ENCODE measurements around the gene KIAA1614.
"Not testable (repeated sequence)": the region's sequence is repeated elsewhere in the genome, so short reads cannot be mapped to it uniquely, and the experiment has no call there.

KIAA1614 gene

DNA sequence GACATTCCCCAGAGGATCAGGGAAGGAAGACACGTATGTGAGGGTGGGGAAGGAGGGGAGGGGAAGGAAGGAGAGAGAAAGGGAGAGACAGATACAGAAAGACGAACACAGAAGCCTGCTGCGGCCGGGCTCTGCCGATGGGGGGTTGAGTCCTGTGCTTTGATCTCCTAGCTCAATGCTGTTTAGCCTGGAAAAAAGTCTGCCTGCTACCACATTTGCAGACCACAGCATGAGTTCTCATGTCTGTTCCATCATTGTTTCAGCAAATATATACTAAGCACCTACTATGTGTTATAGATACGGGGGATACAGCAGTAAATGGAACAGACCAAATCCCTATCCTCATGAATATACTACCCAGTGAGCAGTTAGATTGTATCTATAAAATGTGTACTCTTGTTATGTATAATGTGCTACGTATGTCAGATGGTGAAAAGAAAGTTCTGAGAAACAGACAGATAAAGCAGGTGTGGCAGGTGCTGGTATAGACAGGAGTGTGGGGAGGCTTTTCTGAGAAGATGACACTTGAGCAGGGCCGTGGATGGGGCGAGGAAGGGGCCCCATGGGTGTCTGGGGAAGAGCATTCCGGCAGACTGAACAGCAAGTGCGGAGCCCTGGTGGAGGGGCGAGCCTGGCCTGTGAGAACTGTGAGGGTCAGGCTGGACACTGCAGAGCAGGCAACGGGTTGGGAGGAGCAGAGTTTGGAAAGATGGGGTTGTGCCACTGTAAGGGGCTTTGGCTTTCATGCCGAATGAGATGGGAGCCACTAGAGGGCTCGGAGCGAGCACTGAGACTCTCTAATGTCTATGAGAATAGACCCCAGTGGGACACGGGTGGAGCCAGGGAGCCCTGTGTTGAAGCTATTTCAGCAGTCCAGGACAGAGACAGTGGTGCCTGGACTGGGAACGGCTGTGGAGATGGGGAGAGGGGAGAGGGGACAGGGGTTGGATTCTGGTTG is 34.1 kb downstream of the KIAA1614 start:
- no peak for DNase-seq

GRCh38 chr1:180947499-180947885 is 34.8 kb downstream of the KIAA1614 start:
- DNase-seq, result no peak

- DNase-seq, result no peak
Measured at GRCh38 chr1:180947901-180948640, 35.4 kb downstream of the KIAA1614 start.

DNA sequence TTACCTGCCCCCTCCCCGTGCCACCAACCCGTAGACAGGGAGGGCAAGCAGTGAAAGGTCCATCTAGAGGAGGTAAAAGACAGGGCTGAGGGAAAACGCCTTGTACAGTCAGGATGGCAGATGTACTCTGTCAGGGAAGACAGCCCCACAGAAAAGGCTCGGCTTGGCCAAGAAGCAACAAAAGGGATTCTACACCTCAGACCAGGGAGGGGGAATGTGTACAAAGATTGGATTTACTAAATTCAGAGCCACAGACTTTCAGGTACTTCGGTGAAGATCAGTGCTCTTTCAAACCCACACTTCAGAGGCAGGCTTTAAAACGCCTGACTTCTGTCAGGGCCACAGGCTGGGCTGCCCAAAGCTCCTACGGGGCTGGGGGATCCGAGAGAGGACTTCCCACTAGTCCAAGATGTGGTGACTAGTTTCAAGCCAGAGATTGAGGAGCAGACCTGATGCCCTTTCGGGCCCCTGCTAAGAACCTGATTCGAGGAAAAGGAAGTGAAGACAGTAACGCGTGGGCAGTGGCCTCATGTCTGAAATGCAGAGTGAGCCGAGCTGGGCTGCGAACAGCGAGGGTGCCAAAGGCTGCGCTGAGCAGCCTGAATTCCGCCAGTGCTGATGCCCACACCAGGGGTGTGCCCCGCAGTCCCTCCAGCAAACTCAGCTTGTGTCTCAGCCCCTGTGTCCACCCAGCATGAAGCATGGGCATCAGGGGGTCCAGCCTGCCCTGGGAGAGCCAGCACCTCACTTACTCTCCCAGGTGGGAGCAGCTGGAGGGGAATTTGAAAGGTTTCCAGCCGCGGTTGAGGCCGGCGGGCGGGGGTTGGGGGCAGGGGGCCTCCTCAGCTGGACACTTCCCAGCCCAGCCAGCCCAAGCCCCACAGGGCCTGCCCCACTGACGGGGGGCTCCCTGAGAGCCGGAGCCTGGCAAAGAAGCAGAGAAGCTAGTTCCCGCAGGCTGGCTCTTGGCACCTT is 36.2 kb downstream of the KIAA1614 start:
- no peak for DNase-seq

- no peak for DNase-seq
Measured at GRCh38 chr1:180949616-180950000, 36.9 kb downstream of the KIAA1614 start.

GRCh38 chr1:180950321-180950720 is 37.6 kb downstream of the KIAA1614 start:
- no peak for DNase-seq

DNA sequence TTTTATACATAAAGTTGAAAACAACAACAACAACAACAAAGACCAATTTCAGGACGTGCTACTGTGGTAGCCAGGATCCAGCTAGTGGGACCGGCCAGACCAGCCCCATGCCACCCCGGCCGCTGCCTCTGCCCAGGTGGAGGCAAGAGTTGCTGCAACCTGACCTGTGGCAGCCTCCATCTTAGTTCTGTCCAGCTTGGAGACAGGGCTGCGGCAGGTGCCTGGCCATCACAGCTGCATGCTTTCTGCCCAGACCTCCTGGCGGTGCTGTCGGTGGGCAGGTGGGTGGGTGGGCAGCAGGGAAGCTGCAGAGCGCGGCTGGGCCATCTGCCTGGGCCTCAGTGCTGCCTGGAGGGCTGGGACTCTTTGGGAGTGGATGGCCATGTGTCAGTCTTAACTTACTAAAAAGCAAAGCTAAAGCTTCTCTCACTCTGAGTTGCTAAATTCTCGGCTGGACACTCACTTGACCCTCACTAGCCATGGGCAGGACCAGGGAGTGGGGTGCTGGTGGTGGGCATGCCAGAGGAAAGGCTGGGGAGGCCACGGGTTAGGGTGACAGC is 38.6 kb downstream of the KIAA1614 start:
- DNase-seq, result no peak

DNA sequence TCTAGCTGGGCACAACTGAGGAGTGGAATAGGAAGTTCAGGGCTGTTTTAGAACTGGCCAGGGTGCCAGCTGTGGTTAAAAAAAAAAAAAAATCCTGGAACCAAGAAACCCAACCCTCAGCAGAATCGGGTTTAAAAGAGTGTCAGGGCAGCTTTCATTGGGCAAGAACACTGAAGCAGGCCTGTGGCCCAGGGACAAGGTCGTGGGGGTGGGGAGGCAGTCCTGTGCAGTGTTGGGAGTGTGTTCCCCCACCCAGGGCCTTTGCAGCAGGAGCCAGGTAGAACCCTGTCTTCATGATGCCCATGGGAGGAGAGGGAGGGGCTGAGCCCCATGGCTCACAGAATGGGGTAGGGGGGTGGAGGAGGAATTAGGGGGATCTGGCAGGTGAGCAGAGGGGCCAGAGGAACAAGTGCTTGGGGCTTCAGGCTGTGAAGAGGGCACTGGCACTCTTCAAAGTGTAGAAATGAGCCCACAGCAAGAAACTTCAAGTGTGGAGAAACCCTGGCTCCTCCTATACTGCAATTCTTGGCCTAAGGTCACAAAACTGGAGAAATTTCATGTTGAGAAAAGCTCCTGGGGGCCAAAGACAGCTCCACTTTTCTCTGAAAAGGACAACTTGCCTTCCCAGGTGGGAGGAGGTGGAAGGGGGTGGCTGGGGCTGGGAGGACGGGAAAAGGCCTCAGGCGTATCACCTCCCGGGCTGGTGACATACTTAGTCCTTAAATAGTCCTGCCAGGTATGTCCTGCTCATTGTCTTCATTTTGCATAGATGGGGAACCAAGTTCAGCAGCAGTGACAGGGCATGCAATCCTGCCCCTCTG is 39.3 kb downstream of the KIAA1614 start:
- no peak for DNase-seq

DNA sequence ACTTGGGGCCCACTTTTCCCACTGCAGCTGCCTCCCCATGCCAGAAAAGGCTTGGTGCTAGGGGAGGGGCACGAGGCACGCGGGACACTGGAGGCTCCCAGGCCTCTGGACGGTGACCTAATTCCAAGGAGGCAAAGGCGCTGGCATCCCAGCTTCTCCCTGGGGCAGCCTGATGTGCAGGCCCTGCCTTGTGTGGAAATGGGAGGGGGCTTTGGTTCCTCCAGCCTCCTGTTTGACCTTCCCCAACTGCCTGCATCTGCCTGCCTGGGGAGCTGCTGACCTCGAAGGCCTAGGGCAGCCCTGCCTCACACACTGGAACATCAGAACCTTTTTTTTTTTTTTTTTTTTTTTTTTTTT is 39.9 kb downstream of the KIAA1614 start:
- no peak for DNase-seq

GRCh38 chr1:180953291-180954004 is 40.8 kb downstream of the KIAA1614 start:
- peak; percentile 32 for DNase-seq

DNA sequence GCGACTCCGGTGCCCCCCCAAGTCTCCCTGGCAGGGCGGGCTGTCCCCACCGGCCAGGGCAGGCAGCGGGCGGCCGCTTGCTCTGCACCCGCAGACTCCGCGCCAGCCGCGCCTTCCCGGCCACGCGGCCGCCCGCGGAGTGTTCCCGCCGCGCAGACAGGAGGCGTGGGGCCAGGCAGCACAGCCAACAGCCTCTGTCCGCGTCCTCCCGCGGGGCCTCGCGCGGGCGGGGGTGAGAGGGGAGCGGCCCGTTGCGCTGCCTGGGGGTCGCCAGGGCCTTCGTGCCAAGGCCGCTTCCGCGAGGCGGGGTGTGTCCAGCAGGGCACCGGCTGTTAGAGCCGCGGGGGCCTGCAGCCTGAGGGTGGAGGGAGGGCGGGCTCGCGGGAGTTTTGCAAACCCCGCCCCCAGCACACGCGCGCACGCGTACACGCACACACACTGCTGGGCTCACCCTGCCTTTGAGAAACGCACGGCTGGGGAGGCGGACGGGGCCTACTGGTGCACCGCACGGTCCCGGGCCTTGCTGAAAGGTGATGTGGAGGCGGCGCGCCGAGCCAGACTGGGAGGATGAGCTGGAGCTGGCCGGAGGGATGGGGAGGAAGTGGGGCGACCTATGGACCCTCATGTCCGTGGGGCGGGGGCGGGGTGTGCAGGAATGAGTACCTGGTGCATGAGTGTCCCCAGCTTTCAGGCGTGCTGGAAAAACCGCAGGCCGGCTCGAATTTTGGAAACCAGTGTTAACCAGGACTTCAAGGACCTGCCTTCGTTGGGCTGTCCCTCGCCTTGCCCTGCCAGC is 41.5 kb downstream of the KIAA1614 start:
- peak; percentile 75 for DNase-seq

DNA sequence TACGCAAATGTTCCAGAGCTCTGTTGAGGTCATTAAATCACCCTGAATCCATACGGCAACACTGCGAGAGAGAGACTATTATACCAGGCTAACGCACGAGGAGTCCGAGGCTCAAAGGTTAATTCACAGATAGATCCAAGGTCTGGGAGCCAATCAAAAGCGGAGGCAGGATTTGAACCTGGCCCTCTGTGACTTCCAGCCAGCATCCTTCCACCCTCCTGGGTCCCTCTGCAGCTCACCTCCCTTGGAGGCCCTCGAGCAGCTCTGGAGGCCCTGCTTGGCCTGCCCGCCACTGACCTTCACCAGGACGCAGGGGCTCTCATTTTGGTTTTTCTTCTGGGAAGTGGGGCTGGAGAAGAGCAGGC is 42.1 kb downstream of the KIAA1614 start:
- no peak for DNase-seq

- DNase-seq, result no peak
Measured at GRCh38 chr1:180956028-180956640, 43.4 kb downstream of the KIAA1614 start.

DNA sequence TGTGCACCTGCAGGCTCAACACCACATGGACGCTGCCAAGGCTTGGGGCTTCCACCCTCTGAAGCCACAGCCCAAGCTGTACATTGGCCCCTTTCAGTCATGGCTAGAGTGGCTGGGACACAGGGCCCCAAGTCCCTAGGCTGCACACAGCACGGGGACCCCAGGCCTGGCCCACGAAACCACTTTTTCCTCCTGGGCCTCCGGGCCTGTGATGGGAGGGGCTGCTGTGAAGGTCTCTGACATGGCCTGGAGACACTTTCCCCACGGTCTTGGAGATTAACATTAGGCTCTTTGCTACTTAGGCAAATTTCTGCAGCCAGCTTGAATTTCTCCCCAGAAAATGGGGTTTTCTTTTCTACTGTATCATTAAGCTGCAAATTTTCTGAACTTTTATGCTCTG is 46.9 kb downstream of the KIAA1614 start:
- DNase-seq, result not testable (repeated sequence)

DNA sequence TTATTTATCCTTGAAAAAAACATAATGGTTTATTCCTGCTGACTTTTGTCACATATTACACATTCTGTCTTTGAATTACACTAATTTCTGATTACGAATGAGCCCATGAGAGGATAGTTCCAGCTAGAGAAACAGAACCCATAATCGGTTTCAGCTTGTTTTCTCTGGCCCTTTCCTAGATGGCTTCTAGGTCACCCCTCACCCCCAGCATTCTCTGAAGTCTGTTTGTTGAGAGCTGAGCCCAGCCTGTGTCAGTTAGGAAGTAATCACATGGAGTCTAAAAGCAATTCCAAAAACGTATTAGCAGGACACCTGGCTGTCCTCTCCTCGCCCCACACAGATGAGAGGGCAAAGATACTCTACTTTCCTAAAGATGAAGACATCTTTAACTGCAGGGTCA is 48.9 kb downstream of the KIAA1614 start:
- DNase-seq, result no peak

DNA sequence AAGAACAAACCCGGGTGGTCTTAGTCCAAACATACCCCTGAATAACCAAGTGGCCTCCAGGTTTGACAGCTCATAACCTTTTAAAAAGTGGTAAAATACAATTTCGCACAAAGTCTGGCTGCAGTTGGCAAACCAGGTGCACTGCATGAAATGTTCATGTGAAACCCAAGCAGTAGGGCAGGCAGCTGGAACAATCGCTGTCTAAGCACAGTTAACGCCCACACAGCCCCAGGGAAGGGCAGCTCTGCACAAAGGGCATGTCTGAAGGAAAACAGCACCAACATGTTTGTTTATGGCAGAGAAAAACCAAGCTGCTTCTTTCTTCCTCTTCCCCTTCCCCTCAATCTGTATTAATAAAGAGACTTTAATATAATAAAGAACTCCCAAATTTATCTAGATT is 49.5 kb downstream of the KIAA1614 start:
- DNase-seq, result no peak

DNA sequence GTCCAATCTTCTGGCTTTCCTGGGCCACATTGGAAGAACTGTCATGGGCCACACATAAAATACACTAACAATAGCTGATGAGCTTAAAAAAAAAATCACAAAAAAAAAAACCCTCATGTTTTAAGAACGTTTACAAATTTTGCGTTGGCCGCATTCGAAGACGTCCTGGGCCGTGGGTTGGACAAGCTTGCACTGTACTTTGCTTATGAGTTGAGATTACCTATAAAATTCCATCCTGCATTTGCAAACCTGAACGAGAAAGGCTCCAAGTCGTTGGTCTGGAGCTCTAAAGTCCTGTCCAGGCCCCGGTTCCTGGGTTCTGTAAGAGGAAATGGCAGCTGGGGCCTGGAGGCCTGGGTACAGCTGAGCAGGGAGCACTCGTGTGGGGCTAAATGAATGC is 51.4 kb downstream of the KIAA1614 start:
- DNase-seq, result no peak

GRCh38 chr1:180964595-180964994 is 51.9 kb downstream of the KIAA1614 start:
- DNase-seq, result no peak

DNA sequence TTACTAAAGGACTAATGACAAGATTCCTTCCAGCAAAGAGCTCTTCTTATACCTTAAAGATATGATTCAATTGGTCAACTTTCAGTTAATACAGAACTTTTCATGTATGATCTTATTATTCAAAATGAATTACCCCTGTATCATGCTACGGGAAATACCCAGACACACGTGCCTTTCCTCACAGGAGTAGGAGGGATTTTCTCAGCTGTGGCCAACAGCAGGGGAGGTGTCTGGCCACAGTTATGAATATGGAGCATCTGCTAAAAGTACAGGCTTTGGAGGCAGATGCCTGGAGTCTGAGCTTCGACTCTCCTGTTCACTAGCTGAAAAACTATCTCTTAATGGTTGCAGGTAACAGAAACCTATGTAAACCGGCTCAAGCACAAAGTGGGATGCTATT is 53.6 kb downstream of the KIAA1614 start:
- DNase-seq, result no peak

Measured in activated CD8-positive, alpha-beta memory T cell treated with anti-CD3 and anti-CD28 coated beads, Interleukin-2, amount 50 U/mL, for 4 hours (primary cell).